WTC11 (cell line): ENCODE data around the gene NAGA. TPM values are rescaled to one million over a fixed set of nuclear protein-coding genes. Genes with fewer than 3 reads are reported as not detected.

ENCODE experiments used
- ATAC-seq: fragments of 200-7000 bp; cut with Tn5 transposase; 2 replicates; pipeline ENCODE4 v1.10.0; 2021; ENCODE audit warnings: mild to moderate bottlenecking, moderate library complexity
- CTCF ChIA-PET: fragments of 300-600 bp; sonication (Branson Sonifier 250); formaldehyde crosslinking; loops from one replicate; lab custom pipeline; 2021; ENCODE audit warnings: antibody characterized with exemption; lab: Charles Lee
- POLR2A ChIA-PET: fragments of 350-600 bp; sonication (Branson Sonifier 250); formaldehyde crosslinking; loops from one replicate; lab custom pipeline; 2021; ENCODE audit warnings: antibody characterized with exemption; lab: Charles Lee
- DNase-seq: peaks from one replicate; pipeline ENCODE4 v3.0.0; 2021; ENCODE audit warnings: low spot score
- H3K27ac Mint-ChIP-seq: 2 replicates; pipeline ENCODE4 v1.8.0; 2021; ENCODE audit warnings: mixed read lengths
- H3K27me3 Mint-ChIP-seq: 2 replicates; pipeline ENCODE4 v1.8.0; 2021; ENCODE audit warnings: low read depth, mild to moderate bottlenecking, moderate library complexity, mixed read lengths
- H3K36me3 Mint-ChIP-seq: 2 replicates; pipeline ENCODE4 v1.8.0; 2021; ENCODE audit warnings: mixed read lengths
- H3K4me1 Mint-ChIP-seq: 2 replicates; pipeline ENCODE4 v1.8.0; 2022; ENCODE audit warnings: mixed read lengths
- H3K4me3 Mint-ChIP-seq: 2 replicates; pipeline ENCODE4 v1.8.0; 2021; ENCODE audit warnings: mild to moderate bottlenecking, moderate library complexity, mixed read lengths
- H3K9me3 Mint-ChIP-seq: 2 replicates; pipeline ENCODE4 v1.8.0; 2021; ENCODE audit warnings: mixed read lengths
- AR ChIP-seq: fragments of 250-450 bp; sonication (Bioruptor Pico); IDR thresholded peaks from 2 replicates; pipeline ENCODE4 v1.9.0; 2021; ENCODE audit warnings: mild to moderate bottlenecking
- ATF6 ChIP-seq: sonication (generic); formaldehyde crosslinking; IDR thresholded peaks from 2 replicates; pipeline ENCODE4 v1.8.1; 2023; ENCODE audit warnings: mild to moderate bottlenecking, missing genetic modification reagents
- CREB1 ChIP-seq: sonication (generic); formaldehyde crosslinking; IDR thresholded peaks from 2 replicates; pipeline ENCODE4 v1.8.0; 2023; ENCODE audit warnings: mild to moderate bottlenecking, missing genetic modification reagents
- CTCF ChIP-seq: fragments of 200-600 bp; IDR thresholded peaks from 2 replicates; pipeline ENCODE4 v1.8.0; 2022; ENCODE audit warnings: antibody characterized with exemption
- E2F4 ChIP-seq: sonication (generic); formaldehyde crosslinking; IDR thresholded peaks from 2 replicates; pipeline ENCODE4 v1.8.1; 2022; ENCODE audit warnings: low read depth, mild to moderate bottlenecking, moderate library complexity, missing genetic modification reagents, borderline replicate concordance
- E2F5 ChIP-seq: sonication (generic); formaldehyde crosslinking; IDR thresholded peaks from 2 replicates; pipeline ENCODE4 v1.8.1; 2022; ENCODE audit warnings: mild to moderate bottlenecking, moderate library complexity, missing genetic modification reagents
- ERG ChIP-seq: fragments of 250-450 bp; sonication (Bioruptor Pico); IDR thresholded peaks from 2 replicates; pipeline ENCODE4 v1.8.0; 2021; ENCODE audit warnings: mild to moderate bottlenecking
- FOXP1 ChIP-seq: sonication (generic); formaldehyde crosslinking; IDR thresholded peaks from 2 replicates; pipeline ENCODE4 v1.8.0; 2022; ENCODE audit warnings: missing genetic modification reagents, mild to moderate bottlenecking, moderate library complexity, borderline replicate concordance
- JAZF1 ChIP-seq: fragments of 250-450 bp; sonication (Bioruptor Pico); IDR thresholded peaks from 2 replicates; pipeline ENCODE4 v1.9.0; 2021; ENCODE audit warnings: moderate library complexity, mild to moderate bottlenecking, inconsistent platforms
- MXD4 ChIP-seq: fragments of 250-450 bp; sonication (Bioruptor Pico); IDR thresholded peaks from 2 replicates; pipeline ENCODE4 v1.8.0; 2021; ENCODE audit warnings: mild to moderate bottlenecking, moderate library complexity, borderline replicate concordance
- NFE2L1 ChIP-seq: sonication (generic); formaldehyde crosslinking; IDR thresholded peaks from 2 replicates; pipeline ENCODE4 v1.8.1; 2023; ENCODE audit warnings: missing genetic modification reagents
- NR1H2 ChIP-seq: sonication (generic); formaldehyde crosslinking; IDR thresholded peaks from 2 replicates; pipeline ENCODE4 v1.9.0; 2021; ENCODE audit warnings: mild to moderate bottlenecking, moderate library complexity, missing genetic modification reagents
- NR3C1 ChIP-seq: sonication (generic); formaldehyde crosslinking; conservative IDR thresholded peaks from 2 replicates; pipeline ENCODE4 v1.8.1; 2023; ENCODE audit warnings: low read depth, mild to moderate bottlenecking, missing genetic modification reagents
- OVOL2 ChIP-seq: fragments of 250-450 bp; sonication (Bioruptor Pico); IDR thresholded peaks from 2 replicates; pipeline ENCODE4 v1.9.0; 2021; ENCODE audit warnings: mild to moderate bottlenecking, borderline replicate concordance
- SOX15 ChIP-seq: fragments of 250-450 bp; sonication (Bioruptor Pico); IDR thresholded peaks from 2 replicates; pipeline ENCODE4 v1.9.0; 2021; ENCODE audit warnings: mild to moderate bottlenecking
- ZNF121 ChIP-seq: sonication (generic); formaldehyde crosslinking; IDR thresholded peaks from 2 replicates; pipeline ENCODE4 v1.8.0; 2023; ENCODE audit warnings: missing genetic modification reagents
- ZNF396 ChIP-seq: fragments of 250-450 bp; sonication (Bioruptor Pico); IDR thresholded peaks from 2 replicates; pipeline ENCODE4 v1.8.0; 2021; ENCODE audit warnings: mild to moderate bottlenecking, moderate library complexity, borderline replicate concordance
- ZNF423 ChIP-seq: fragments of 250-450 bp; sonication (Bioruptor Pico); IDR thresholded peaks from 2 replicates; pipeline ENCODE4 v2.1.2; 2022; ENCODE audit warnings: mild to moderate bottlenecking, moderate library complexity
- total RNA-seq: library from RNA; stranded (reverse); gene quantifications from 3 replicates; pipeline ENCODE4 v1.2.3, GENCODE V29; 2021
- TF ChIP-seq, protein P1 (sequence below): sonication (generic); formaldehyde crosslinking; IDR thresholded peaks from 2 replicates; pipeline ENCODE4 v1.8.1; 2023; ENCODE audit warnings: mild to moderate bottlenecking, missing genetic modification reagents, moderate library complexity
- TF ChIP-seq, protein P2 (sequence below): sonication (generic); formaldehyde crosslinking; IDR thresholded peaks from 2 replicates; pipeline ENCODE4 v1.8.1; 2023; ENCODE audit warnings: mild to moderate bottlenecking, missing genetic modification reagents, moderate library complexity
- TF ChIP-seq, protein P3 (sequence below): sonication (generic); formaldehyde crosslinking; IDR thresholded peaks from 2 replicates; pipeline ENCODE4 v1.8.0; 2022; ENCODE audit warnings: mild to moderate bottlenecking, missing genetic modification reagents

NAGA gene
- total RNA-seq, 1 experiment from 2014 or later: 19.4 TPM

DNA sequence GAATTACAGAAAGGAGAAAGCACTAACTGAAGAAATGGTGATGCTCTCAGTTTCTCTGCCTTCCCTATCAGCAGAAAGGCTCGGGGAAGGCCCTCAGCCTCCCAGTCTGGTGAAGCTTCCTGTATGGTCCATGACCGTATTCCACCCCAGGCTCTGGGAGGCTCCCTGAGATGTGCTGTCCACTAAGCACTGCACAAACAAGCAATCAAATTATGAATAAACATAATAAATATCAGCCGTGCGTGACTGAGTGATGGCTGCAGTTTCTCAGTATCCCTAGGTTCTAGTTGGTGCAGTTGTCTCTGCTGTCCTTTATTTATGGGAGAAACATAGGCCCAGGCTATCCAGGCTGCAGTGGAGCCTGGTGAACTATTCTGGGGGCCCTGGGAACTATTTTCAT, 12.5 kb upstream of the NAGA start:
- ChIA-PET POLR2A (interaction anchor here (0.7 kb wide), 1 partner anchor 13 kb away, joined by 3 read pairs; no protein-coding TSS in a partner anchor), CTCF (no interaction called here)
- Mint-ChIP-seq H3K27ac (no peak overlapping the region), H3K4me3 (no peak overlapping the region), H3K4me1 (peaks cover 20% of the 10 kb centered on the region), H3K36me3 (peaks cover 32% of the 10 kb centered on the region), H3K9me3 (no peaks in the 10 kb centered on the region), H3K27me3 (no peaks in the 10 kb centered on the region)
- DNase-seq (no peak), ATAC-seq (no peak)
- no peak for TF ChIP-seq FOXP1 (CRISPR knock-in tag)
- TF ChIP-seq SOX15 (CRISPR knock-in tag): no peak
- TF ChIP-seq ZNF396: no peak
- TF ChIP-seq, protein P1, sequence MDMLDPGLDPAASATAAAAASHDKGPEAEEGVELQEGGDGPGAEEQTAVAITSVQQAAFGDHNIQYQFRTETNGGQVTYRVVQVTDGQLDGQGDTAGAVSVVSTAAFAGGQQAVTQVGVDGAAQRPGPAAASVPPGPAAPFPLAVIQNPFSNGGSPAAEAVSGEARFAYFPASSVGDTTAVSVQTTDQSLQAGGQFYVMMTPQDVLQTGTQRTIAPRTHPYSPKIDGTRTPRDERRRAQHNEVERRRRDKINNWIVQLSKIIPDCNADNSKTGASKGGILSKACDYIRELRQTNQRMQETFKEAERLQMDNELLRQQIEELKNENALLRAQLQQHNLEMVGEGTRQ (CRISPR knock-in tag): no peak

GRCh38 chr22:42080287-42080686, 9.7 kb upstream of the NAGA start:
- ATAC-seq (no peak), DNase-seq (no peak)
- Mint-ChIP-seq H3K27me3 (no peaks in the 10 kb centered on the region), H3K4me1 (peaks cover 20% of the 10 kb centered on the region), H3K9me3 (no peaks in the 10 kb centered on the region), H3K4me3 (peak overlapping the region; percentile 95), H3K27ac (peak overlapping the region; percentile 88), H3K36me3 (peaks cover 11% of the 10 kb centered on the region)
- POLR2A ChIA-PET: interaction anchor here (1.0 to 3.1 kb wide), 3 partner anchors 10 to 383 kb away, joined by 3 to 16 read pairs (median 3); partner anchors contain the start of gene NDUFA6
- CTCF ChIA-PET: interaction anchor here (1.1 to 3.8 kb wide), 5 partner anchors 11 to 248 kb away, joined by 3 to 27 read pairs (median 4); partner anchors contain the start of genes NDUFA6 and SREBF2
- no peak for TF ChIP-seq JAZF1
- TF ChIP-seq ZNF423: no peak
- TF ChIP-seq CTCF: no peak
- no peak for TF ChIP-seq ERG (CRISPR knock-in tag)
- no peak for TF ChIP-seq ATF6 (CRISPR knock-in tag)
- no peak for TF ChIP-seq NR3C1 (CRISPR knock-in tag)
- TF ChIP-seq, protein P2, sequence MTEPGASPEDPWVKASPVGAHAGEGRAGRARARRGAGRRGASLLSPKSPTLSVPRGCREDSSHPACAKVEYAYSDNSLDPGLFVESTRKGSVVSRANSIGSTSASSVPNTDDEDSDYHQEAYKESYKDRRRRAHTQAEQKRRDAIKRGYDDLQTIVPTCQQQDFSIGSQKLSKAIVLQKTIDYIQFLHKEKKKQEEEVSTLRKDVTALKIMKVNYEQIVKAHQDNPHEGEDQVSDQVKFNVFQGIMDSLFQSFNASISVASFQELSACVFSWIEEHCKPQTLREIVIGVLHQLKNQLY (CRISPR knock-in tag): no peak
- TF ChIP-seq, protein P3, sequence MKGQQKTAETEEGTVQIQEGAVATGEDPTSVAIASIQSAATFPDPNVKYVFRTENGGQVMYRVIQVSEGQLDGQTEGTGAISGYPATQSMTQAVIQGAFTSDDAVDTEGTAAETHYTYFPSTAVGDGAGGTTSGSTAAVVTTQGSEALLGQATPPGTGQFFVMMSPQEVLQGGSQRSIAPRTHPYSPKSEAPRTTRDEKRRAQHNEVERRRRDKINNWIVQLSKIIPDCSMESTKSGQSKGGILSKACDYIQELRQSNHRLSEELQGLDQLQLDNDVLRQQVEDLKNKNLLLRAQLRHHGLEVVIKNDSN (CRISPR knock-in tag): no peak
- TF ChIP-seq NFE2L1 (CRISPR knock-in tag): no peak
- no peak for TF ChIP-seq NR1H2 (CRISPR knock-in tag)
- no peak for TF ChIP-seq CREB1
- TF ChIP-seq E2F4: no peak
- no peak for TF ChIP-seq MXD4 (CRISPR knock-in tag)
- no peak for TF ChIP-seq E2F5 (CRISPR knock-in tag)
- TF ChIP-seq AR: no peak
- TF ChIP-seq OVOL2 (CRISPR knock-in tag): no peak
- no peak for TF ChIP-seq ZNF121 (CRISPR knock-in tag)
